ENCODE measurements around the gene SYNDIG1. TPM values are rescaled to one million over a fixed set of nuclear protein-coding genes. Genes with fewer than 3 reads are reported as not detected.

The SYNDIG1 gene
- total and polyA plus RNA-seq, 4 donors, result 23.9 to 46.4 (median 33.1) TPM

- Histone ChIP-seq H3K4me3 (ENCODE audit: low read depth, low read length) (no peak overlapping the region), H3K4me1 (ENCODE audit: control insufficient read depth, insufficient read depth, low read length) (peaks cover 32% of the 10 kb centered on the region), H3K27ac (ENCODE audit: low read depth, low read length) (peak overlapping the region; percentile 3), H3K9me3 (ENCODE audit: control insufficient read depth, insufficient read depth, low read length) (no peaks in the 10 kb centered on the region), H3K36me3 (ENCODE audit: control insufficient read depth, insufficient read depth, low read length) (no peaks in the 10 kb centered on the region), H3K27me3 (ENCODE audit: control insufficient read depth, insufficient read depth, low read length) (no peaks in the 10 kb centered on the region)
- WGBS (ENCODE audit: insufficient coverage), result 88% methylated on average over 7 of the region's 8 CpGs
- no peak for DNase-seq (ENCODE audit: low read depth in 4 of 6, low spot score in 6 of 6)
Observed at GRCh38 chr20:24675651-24676352, 206.4 kb downstream of the SYNDIG1 start.

GRCh38 chr20:24676353-24676977, 207.0 kb downstream of the SYNDIG1 start:
- Histone ChIP-seq H3K36me3 (ENCODE audit: control insufficient read depth, insufficient read depth, low read length) (no peaks in the 10 kb centered on the region), H3K4me1 (ENCODE audit: control insufficient read depth, insufficient read depth, low read length) (peaks cover 32% of the 10 kb centered on the region), H3K9me3 (ENCODE audit: control insufficient read depth, insufficient read depth, low read length) (no peaks in the 10 kb centered on the region), H3K27me3 (ENCODE audit: control insufficient read depth, insufficient read depth, low read length) (no peaks in the 10 kb centered on the region), H3K27ac (ENCODE audit: low read depth, low read length) (peak overlapping the region; percentile 3), H3K4me3 (ENCODE audit: low read depth, low read length) (no peak overlapping the region)
- WGBS (ENCODE audit: insufficient coverage), result 89% methylated on average over 11 of the region's 11 CpGs
- DNase-seq (ENCODE audit: low read depth in 4 of 6, low spot score in 6 of 6), result no peak

- WGBS (ENCODE audit: insufficient coverage), result 45% methylated on average over 5 of the region's 6 CpGs
- peak in 4 of 6 donors; percentile 22 to 68 (median 52) for DNase-seq (ENCODE audit: low read depth in 4 of 6, low spot score in 6 of 6)
- no peak overlapping the region for H3K27ac ChIP-seq (ENCODE audit: low read depth, low read length)
- H3K9me3 ChIP-seq (ENCODE audit: control insufficient read depth, insufficient read depth, low read length), result no peaks in the 10 kb centered on the region
- H3K27me3 ChIP-seq (ENCODE audit: control insufficient read depth, insufficient read depth, low read length), result no peaks in the 10 kb centered on the region
- no peak overlapping the region for H3K4me3 ChIP-seq (ENCODE audit: low read depth, low read length)
- peaks cover 32% of the 10 kb centered on the region for H3K4me1 ChIP-seq (ENCODE audit: control insufficient read depth, insufficient read depth, low read length)
- no peaks in the 10 kb centered on the region for H3K36me3 ChIP-seq (ENCODE audit: control insufficient read depth, insufficient read depth, low read length)
Observed at GRCh38 chr20:24676978-24677370, 207.5 kb downstream of the SYNDIG1 start.

GRCh38 chr20:24677626-24678315, 208.3 kb downstream of the SYNDIG1 start:
- Histone ChIP-seq H3K4me1 (ENCODE audit: control insufficient read depth, insufficient read depth, low read length) (peaks cover 32% of the 10 kb centered on the region), H3K9me3 (ENCODE audit: control insufficient read depth, insufficient read depth, low read length) (no peaks in the 10 kb centered on the region), H3K27me3 (ENCODE audit: control insufficient read depth, insufficient read depth, low read length) (no peaks in the 10 kb centered on the region), H3K4me3 (ENCODE audit: low read depth, low read length) (no peak overlapping the region), H3K36me3 (ENCODE audit: control insufficient read depth, insufficient read depth, low read length) (no peaks in the 10 kb centered on the region), H3K27ac (ENCODE audit: low read depth, low read length) (no peak overlapping the region)
- DNase-seq (ENCODE audit: low read depth in 4 of 6, low spot score in 6 of 6), result no peak
- WGBS (ENCODE audit: insufficient coverage), result 82% methylated on average over 9 of the region's 9 CpGs

- WGBS (ENCODE audit: insufficient coverage), result 76% methylated on average over 12 of the region's 15 CpGs
- H3K4me3 ChIP-seq (ENCODE audit: low read depth, low read length), result no peak overlapping the region
- no peak for DNase-seq (ENCODE audit: low read depth in 4 of 6, low spot score in 6 of 6)
- H3K27me3 ChIP-seq (ENCODE audit: control insufficient read depth, insufficient read depth, low read length), result no peaks in the 10 kb centered on the region
- H3K27ac ChIP-seq (ENCODE audit: low read depth, low read length), result no peak overlapping the region
- no peaks in the 10 kb centered on the region for H3K36me3 ChIP-seq (ENCODE audit: control insufficient read depth, insufficient read depth, low read length)
- H3K9me3 ChIP-seq (ENCODE audit: control insufficient read depth, insufficient read depth, low read length), result no peaks in the 10 kb centered on the region
- peaks cover 27% of the 10 kb centered on the region for H3K4me1 ChIP-seq (ENCODE audit: control insufficient read depth, insufficient read depth, low read length)
Observed at GRCh38 chr20:24678351-24679106, 209.1 kb downstream of the SYNDIG1 start.

- Histone ChIP-seq H3K27ac (ENCODE audit: low read depth, low read length) (no peak overlapping the region), H3K9me3 (ENCODE audit: control insufficient read depth, insufficient read depth, low read length) (no peaks in the 10 kb centered on the region), H3K4me1 (ENCODE audit: control insufficient read depth, insufficient read depth, low read length) (peaks cover 27% of the 10 kb centered on the region), H3K36me3 (ENCODE audit: control insufficient read depth, insufficient read depth, low read length) (no peaks in the 10 kb centered on the region), H3K27me3 (ENCODE audit: control insufficient read depth, insufficient read depth, low read length) (no peaks in the 10 kb centered on the region), H3K4me3 (ENCODE audit: low read depth, low read length) (no peak overlapping the region)
- DNase-seq (ENCODE audit: low read depth in 4 of 6, low spot score in 6 of 6), result peak in 1 of 6 donors; percentile 31
- WGBS (ENCODE audit: insufficient coverage), result 91% methylated on average over 6 of the region's 9 CpGs
Observed at GRCh38 chr20:24679448-24680047, 210.1 kb downstream of the SYNDIG1 start.

GRCh38 chr20:24681634-24682495, 212.4 kb downstream of the SYNDIG1 start:
- 89% methylated on average over 14 of the region's 14 CpGs for WGBS (ENCODE audit: insufficient coverage)
- H3K27me3 ChIP-seq (ENCODE audit: control insufficient read depth, insufficient read depth, low read length), result no peaks in the 10 kb centered on the region
- H3K27ac ChIP-seq (ENCODE audit: low read depth, low read length), result no peak overlapping the region
- peaks cover 13% of the 10 kb centered on the region for H3K4me1 ChIP-seq (ENCODE audit: control insufficient read depth, insufficient read depth, low read length)
- no peaks in the 10 kb centered on the region for H3K36me3 ChIP-seq (ENCODE audit: control insufficient read depth, insufficient read depth, low read length)
- no peak overlapping the region for H3K4me3 ChIP-seq (ENCODE audit: low read depth, low read length)
- DNase-seq (ENCODE audit: low read depth in 4 of 6, low spot score in 6 of 6), result no peak
- no peaks in the 10 kb centered on the region for H3K9me3 ChIP-seq (ENCODE audit: control insufficient read depth, insufficient read depth, low read length)

- H3K27ac ChIP-seq (ENCODE audit: low read depth, low read length), result no peak overlapping the region
- WGBS (ENCODE audit: insufficient coverage), result 100% methylated on average over 5 of the region's 5 CpGs
- no peak for DNase-seq (ENCODE audit: low read depth in 4 of 6, low spot score in 6 of 6)
Observed at GRCh38 chr20:24682496-24682985, 213.1 kb downstream of the SYNDIG1 start.

More at GRCh38 chr20:24682496-24682985, 213.1 kb downstream of the SYNDIG1 start:
- Histone ChIP-seq H3K4me3 (ENCODE audit: low read depth, low read length) (no peak overlapping the region), H3K27me3 (ENCODE audit: control insufficient read depth, insufficient read depth, low read length) (no peaks in the 10 kb centered on the region), H3K36me3 (ENCODE audit: control insufficient read depth, insufficient read depth, low read length) (no peaks in the 10 kb centered on the region), H3K9me3 (ENCODE audit: control insufficient read depth, insufficient read depth, low read length) (no peaks in the 10 kb centered on the region), H3K4me1 (ENCODE audit: control insufficient read depth, insufficient read depth, low read length) (peaks cover 9% of the 10 kb centered on the region)

Data from spinal cord (tissue), 10 donors.